Activated naive CD4-positive, alpha-beta T cell treated with anti-CD3 and anti-CD28 coated beads, Interleukin-2, amount 10 ng/mL, durations not matched to agents 7 days and 5 days (primary cell): ENCODE data around the gene KCNG1.
A peak's percentile ranks its signal among the peaks of the same experiment; 100 is the strongest.

Source experiments
- CTCF ChIA-PET: fragments of 350-600 bp; sonication (Branson Sonifier 250); formaldehyde crosslinking; loops from one replicate; lab custom pipeline; 2021; ENCODE audit warnings: antibody characterized with exemption; lab: Charles Lee
- DNase-seq: peaks from one replicate; pipeline ENCODE4 v3.0.0-alpha.2; 2020
- H3K27ac Mint-ChIP-seq: one replicate; pipeline ENCODE4 v1.8.0; 2021; ENCODE audit warnings: mild to moderate bottlenecking, moderate library complexity, mixed read lengths
- H3K27me3 Mint-ChIP-seq: one replicate; pipeline ENCODE4 v1.8.0; 2021; ENCODE audit warnings: mild to moderate bottlenecking, mixed read lengths
- H3K36me3 Mint-ChIP-seq: one replicate; pipeline ENCODE4 v1.8.0; 2021; ENCODE audit warnings: mixed read lengths
- H3K4me1 Mint-ChIP-seq: one replicate; pipeline ENCODE4 v1.8.0; 2021; ENCODE audit warnings: mixed read lengths
- H3K4me3 Mint-ChIP-seq: one replicate; pipeline ENCODE4 v1.8.0; 2021; ENCODE audit warnings: mild to moderate bottlenecking, moderate library complexity, mixed read lengths
- H3K9me3 Mint-ChIP-seq: one replicate; pipeline ENCODE4 v1.8.0; 2021; ENCODE audit warnings: mixed read lengths

The KCNG1 gene

DNA sequence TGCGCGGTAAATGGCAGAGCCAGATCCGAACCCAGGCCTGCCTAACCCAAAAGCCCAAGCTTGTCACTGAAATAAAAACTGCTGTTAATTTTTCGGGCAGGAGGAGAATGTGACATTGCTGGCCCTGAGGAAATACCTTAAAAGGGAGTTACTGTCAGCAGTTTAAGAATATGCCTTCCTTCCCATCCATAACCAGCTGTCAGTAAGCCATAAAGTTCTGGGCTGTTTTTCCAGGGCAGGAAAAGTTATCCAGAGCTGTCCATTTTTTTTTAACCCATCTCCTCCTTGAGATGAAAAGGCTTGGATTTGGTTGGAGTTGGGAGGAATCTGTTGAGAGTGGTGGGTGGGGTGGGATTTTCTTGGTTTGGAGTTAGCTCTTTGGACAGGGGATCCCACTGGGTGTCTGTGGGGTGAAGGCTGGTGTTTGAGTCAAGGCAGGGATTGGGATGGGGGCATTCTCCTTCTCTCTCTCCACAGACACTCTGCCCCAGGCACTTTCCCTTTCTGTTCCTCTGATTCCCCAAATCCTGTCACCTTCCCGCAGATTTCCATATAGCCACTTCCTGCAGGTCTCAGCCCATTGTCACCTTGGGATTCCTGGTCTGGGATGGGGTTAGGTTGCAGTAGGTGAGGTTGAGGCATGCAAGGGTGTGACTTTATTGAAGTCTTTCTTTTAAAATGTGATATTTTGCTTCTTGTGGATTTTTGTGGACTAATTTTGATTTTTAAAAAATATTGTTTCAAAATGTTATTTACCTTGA lies 4.3 kb upstream of the KCNG1 start:
- Mint-ChIP-seq H3K27me3 (peaks cover 98% of the 10 kb centered on the region), H3K4me3 (no peak overlapping the region), H3K4me1 (peaks cover 7% of the 10 kb centered on the region), H3K36me3 (no peaks in the 10 kb centered on the region), H3K27ac (no peak overlapping the region), H3K9me3 (peaks cover 3% of the 10 kb centered on the region)
- CTCF ChIA-PET = interaction anchor here (1.5 to 4.4 kb wide), 2 partner anchors 11 to 40 kb away, joined by 4 to 22 read pairs; no protein-coding TSS in a partner anchor
- DNase-seq = no peak

DNA sequence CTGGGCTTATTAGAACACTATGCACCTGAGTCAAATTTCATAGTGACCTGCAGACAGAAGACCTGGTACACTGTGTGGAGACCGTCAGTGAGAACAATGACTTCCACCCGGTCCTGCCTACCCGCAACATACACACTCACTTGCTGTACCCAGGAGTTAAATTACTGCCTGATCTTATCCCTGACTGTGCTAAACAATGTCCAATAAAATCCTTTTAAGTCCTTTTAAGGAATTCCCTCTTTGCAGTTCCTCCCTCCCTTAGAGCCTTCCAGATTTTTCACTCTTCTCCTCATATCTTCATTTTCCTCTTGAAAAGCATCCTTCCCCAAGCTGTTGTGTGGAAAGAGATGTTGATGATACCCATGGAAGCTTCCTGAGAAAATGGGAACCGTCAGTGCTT lies 3.4 kb upstream of the KCNG1 start:
- H3K4me1 Mint-ChIP-seq = peaks cover 11% of the 10 kb centered on the region
- H3K27me3 Mint-ChIP-seq = peaks cover 98% of the 10 kb centered on the region
- no peak for DNase-seq
- H3K4me3 Mint-ChIP-seq = no peak overlapping the region
- H3K9me3 Mint-ChIP-seq = no peaks in the 10 kb centered on the region
- H3K36me3 Mint-ChIP-seq = no peaks in the 10 kb centered on the region
- CTCF ChIA-PET = interaction anchor here (1.5 to 2.1 kb wide), 2 partner anchors 11 to 39 kb away, joined by 4 to 8 read pairs; no protein-coding TSS in a partner anchor
- H3K27ac Mint-ChIP-seq = no peak overlapping the region

DNA sequence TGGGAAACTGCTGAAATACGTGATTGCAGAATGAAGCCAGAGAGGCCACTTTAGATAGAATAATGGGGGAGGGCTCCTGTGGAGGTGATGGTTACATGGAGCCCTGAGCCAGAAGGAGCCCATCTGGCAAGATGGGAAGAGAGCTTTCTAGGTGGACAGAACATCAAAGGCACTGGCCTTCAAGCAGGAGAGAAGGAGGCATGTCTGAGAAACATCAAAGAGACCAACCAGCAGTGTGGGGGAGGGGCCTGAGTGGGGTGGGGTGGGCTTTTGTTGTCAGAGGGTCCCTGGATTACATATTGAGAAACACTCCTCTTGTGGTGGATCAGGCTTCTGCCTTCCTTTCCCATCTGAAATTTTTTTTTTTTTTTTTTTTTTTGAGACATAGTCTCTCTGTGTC lies 1.9 kb upstream of the KCNG1 start:
- H3K4me3 Mint-ChIP-seq = no peak overlapping the region
- no peaks in the 10 kb centered on the region for H3K9me3 Mint-ChIP-seq
- peaks cover 98% of the 10 kb centered on the region for H3K27me3 Mint-ChIP-seq
- no peaks in the 10 kb centered on the region for H3K36me3 Mint-ChIP-seq
- CTCF ChIA-PET = interaction anchor here (1.0 to 2.1 kb wide), 3 partner anchors 9 to 230 kb away, joined by 3 to 8 read pairs (median 3); partner anchors contain the start of gene BCAS4
- H3K4me1 Mint-ChIP-seq = peaks cover 11% of the 10 kb centered on the region
- DNase-seq = no peak
- H3K27ac Mint-ChIP-seq = no peak overlapping the region

DNA sequence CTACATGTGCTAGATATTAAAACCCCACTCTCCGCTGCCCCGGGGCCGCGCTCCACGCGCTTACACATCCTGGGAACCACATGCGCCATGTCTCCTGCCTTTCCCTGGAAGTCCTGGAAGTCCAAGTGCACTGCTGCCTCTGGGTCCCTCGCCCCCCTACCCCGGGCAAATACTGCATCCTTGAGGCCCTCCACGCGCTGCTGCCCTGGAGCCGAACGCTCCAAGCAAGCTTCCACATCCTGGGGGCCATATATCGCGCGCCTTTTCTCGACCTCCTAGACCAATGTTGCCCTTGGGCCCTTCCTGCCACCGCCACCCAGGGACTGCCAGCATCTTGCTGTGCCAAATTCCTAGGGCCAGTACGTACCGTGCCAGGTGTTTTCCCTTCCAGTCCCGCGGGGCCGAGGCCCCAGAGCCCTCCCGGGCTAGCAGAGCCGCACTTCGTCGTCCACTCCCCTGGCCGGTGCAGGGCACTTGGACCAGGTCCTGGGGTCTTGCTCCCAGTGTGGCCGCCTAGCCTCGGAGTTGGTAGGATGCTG lies 779 bp upstream of the KCNG1 start:
- Mint-ChIP-seq H3K9me3 (no peaks in the 10 kb centered on the region), H3K27ac (no peak overlapping the region), H3K4me3 (peak overlapping the region; percentile 52), H3K27me3 (peaks cover 98% of the 10 kb centered on the region), H3K4me1 (peaks cover 11% of the 10 kb centered on the region), H3K36me3 (no peaks in the 10 kb centered on the region)
- no peak for DNase-seq
- CTCF ChIA-PET = no interaction called here

DNA sequence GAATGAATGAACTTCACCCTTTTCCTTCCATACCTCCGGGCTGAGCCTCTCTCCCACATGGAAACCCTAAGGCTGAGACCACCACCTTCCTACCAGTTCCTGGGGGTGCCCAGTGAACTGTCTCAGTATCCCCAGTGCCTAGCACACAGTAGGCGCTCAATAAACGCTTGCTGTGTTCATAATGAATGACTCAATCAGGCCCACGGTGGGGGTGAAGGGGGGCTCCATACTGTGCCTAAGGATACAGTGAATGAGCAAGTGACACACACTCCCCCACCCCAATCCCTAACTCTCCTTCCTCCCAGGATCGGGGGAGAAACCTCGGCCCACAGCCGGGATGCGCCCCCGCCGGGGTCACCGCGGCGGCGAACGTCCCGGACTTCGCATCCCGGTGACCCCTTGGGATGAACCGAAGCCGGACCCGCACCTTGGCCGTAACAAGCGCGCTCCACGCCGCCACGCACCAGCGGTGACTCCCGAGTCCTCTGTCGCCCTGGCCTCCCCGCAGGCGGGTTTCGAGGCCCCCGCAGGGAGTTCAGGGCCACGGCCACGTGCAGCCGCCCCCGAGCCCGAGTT lies 592 bp downstream of the KCNG1 start:
- Mint-ChIP-seq H3K9me3 (no peaks in the 10 kb centered on the region), H3K4me1 (peaks cover 11% of the 10 kb centered on the region), H3K4me3 (peak overlapping the region; percentile 1), H3K36me3 (no peaks in the 10 kb centered on the region), H3K27ac (no peak overlapping the region), H3K27me3 (peaks cover 98% of the 10 kb centered on the region)
- CTCF ChIA-PET = no interaction called here
- no peak for DNase-seq

DNA sequence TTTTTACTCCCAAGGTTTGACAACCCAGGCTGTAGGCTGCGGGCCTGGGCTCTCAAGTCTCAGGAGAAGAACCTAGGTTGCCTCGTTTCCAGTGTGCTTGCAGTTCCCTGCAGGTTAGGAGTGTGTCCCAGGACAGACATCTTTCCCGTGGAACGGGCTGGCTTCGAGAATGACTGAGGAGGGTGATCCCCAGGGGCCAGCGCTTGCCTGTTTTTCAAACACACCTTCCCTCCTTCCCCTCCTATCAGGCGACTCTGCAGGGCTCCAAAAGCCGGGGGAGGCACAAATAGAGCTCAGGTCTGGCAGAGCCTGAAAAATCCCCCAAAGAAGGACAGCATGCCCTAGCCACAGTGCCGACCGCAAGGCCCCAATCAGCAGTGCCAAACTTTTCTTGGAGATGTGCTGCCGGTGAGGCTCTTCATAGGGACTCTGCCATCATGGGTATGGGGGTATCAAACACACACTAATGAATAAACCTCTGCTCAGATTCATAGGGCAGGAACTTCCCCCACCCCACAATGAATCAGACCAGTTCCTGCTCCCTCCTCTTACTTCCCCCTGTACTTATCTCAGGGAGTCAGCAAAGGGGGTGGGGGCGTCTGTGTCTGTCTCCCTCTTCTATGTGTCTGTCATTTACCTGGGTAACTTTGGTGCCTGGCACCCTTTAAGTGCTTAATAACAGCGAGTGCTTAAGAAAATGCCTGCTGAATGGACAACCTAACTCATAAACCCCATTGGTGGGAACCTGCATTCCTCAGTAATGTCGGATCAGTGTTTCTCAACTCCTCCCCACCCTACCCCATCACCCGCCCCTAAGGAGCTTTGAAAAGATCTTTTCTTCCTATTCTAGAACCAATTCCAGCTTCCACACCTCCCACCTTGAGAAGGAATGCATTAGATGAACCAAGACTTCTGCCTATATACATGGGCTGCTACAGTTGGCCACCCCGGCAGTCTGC lies 1.6 kb downstream of the KCNG1 start:
- no peaks in the 10 kb centered on the region for H3K36me3 Mint-ChIP-seq
- no peak overlapping the region for H3K27ac Mint-ChIP-seq
- H3K4me1 Mint-ChIP-seq = peaks cover 11% of the 10 kb centered on the region
- DNase-seq = no peak
- peak overlapping the region; percentile 10 for H3K4me3 Mint-ChIP-seq
- H3K9me3 Mint-ChIP-seq = no peaks in the 10 kb centered on the region
- CTCF ChIA-PET = interaction anchor here (1.3 kb wide), 1 partner anchor 11 kb away, joined by 4 read pairs; no protein-coding TSS in a partner anchor
- peaks cover 97% of the 10 kb centered on the region for H3K27me3 Mint-ChIP-seq

DNA sequence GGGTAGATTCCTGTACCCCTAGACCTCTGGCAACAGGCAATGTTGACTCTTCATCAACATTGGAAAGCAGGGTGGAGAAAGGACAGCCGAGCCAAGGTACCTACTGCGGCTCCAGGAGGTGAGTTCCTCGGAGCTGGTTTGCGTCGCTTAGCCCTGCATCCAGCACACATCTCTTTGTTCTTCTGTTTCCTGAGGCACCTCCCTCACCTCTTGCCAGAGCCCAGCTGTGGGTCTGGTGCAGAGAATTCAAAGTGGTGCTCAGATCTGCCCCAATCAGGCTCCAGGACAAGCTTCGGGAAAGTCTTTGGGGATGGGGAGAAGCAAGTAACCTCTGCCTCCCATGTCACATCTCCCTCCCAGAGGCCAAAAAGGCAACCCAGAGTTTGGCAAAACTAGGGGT lies 2.2 kb downstream of the KCNG1 start:
- H3K27ac Mint-ChIP-seq = no peak overlapping the region
- no peaks in the 10 kb centered on the region for H3K9me3 Mint-ChIP-seq
- peaks cover 94% of the 10 kb centered on the region for H3K27me3 Mint-ChIP-seq
- no peak overlapping the region for H3K4me3 Mint-ChIP-seq
- CTCF ChIA-PET = interaction anchor here (1.0 to 1.3 kb wide), 2 partner anchors 10 to 33 kb away, joined by 3 to 4 read pairs; no protein-coding TSS in a partner anchor
- DNase-seq = no peak
- peaks cover 11% of the 10 kb centered on the region for H3K4me1 Mint-ChIP-seq
- no peaks in the 10 kb centered on the region for H3K36me3 Mint-ChIP-seq

DNA sequence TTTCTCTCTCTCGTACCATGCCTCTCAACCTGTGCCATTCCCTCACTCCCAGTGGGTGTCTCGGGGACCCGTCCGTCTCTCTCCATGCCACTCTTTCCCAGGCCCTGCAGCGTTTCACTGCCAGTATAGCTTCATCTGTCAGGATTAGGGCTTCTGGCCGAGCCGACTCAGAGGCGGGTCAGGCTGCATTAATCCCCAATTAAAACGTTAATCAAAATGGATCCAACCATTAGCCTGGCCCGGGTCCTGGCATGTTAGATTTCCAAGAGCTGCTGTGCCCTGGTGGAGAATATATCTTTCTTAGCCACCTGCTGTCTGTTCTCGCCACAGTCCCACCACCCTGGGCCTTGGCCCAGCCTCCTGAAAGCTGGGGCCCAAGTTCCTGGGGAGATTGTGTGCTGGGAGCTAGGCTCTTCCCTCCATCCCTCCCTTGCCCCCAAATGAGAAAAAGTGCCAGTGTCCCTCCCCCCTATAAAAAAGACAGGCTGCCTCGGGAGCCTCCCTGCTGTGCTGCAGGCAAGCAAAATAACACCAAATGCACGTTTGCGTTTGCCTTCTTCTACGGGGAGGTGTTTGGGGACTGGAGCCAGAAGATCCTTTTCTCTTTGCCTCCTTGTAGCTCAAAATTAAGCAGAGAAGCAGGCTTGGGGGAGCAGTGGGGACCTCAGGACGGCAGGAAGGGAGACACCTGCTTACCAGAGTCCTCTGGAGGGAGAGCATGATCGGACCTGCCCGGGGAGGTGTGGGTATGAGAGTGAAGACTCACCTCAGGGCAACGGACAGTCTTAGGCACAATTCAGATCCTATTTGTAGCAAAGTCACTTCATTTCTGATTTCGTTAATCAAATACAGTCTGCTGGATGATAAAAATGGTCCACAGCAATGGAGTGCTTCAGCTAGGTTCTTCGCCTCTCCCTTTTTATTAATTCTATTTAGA lies 3.0 kb downstream of the KCNG1 start:
- no peak overlapping the region for H3K27ac Mint-ChIP-seq
- CTCF ChIA-PET = interaction anchor here (1.0 to 1.3 kb wide), 2 partner anchors 10 to 33 kb away, joined by 3 to 4 read pairs; no protein-coding TSS in a partner anchor
- no peaks in the 10 kb centered on the region for H3K9me3 Mint-ChIP-seq
- H3K4me3 Mint-ChIP-seq = no peak overlapping the region
- peaks cover 11% of the 10 kb centered on the region for H3K4me1 Mint-ChIP-seq
- peaks cover 94% of the 10 kb centered on the region for H3K27me3 Mint-ChIP-seq
- DNase-seq = no peak
- no peaks in the 10 kb centered on the region for H3K36me3 Mint-ChIP-seq

DNA sequence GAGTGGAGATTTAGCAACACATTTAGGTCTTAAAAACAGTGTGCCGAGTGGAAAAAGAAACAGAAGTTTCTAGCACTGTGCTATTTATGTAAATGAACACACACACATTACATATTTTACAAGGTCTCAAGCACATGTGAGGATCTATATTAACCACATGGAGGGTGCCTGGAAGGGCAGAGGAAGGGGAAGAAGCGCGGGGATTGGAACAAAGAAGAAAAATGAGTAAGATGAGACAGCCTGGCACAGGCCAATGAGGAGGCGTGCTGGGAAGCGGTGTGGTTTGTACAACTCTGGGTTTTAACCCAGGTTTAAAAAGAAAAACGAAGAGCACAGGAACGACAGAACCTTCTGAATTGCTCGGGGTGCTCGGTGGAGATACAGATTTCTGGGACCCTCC lies 5.7 kb downstream of the KCNG1 start:
- H3K4me3 Mint-ChIP-seq = no peak overlapping the region
- DNase-seq = no peak
- H3K4me1 Mint-ChIP-seq = peaks cover 5% of the 10 kb centered on the region
- H3K9me3 Mint-ChIP-seq = no peaks in the 10 kb centered on the region
- H3K27ac Mint-ChIP-seq = no peak overlapping the region
- CTCF ChIA-PET = interaction anchor here (2.4 kb wide), 1 partner anchor 12 kb away, joined by 22 read pairs; no protein-coding TSS in a partner anchor
- H3K27me3 Mint-ChIP-seq = peaks cover 84% of the 10 kb centered on the region
- no peaks in the 10 kb centered on the region for H3K36me3 Mint-ChIP-seq

DNA sequence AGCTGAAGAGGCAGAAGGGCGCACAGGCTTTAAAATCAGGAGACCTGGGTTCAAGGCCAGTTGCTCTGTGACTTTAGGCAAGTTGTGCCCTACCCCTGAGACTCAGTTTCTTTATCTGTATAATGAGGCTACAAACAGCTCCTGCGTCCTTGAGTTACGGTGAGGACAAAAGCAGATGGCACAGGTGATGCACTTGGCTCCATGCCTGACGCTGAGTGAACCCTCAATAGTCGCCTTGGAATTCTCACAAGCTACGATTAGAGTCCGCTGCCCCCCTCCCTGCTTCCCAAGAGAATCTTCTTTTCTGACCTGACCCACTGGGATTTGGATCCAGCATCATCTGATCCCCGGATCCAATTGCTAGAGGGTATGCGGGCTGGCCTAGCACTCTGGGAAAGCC lies 6.4 kb downstream of the KCNG1 start:
- DNase-seq = no peak
- CTCF ChIA-PET = interaction anchor here (1.4 to 2.4 kb wide), 4 partner anchors 9 to 69 kb away, joined by 3 to 22 read pairs (median 8); no protein-coding TSS in a partner anchor
- H3K4me3 Mint-ChIP-seq = no peak overlapping the region
- no peaks in the 10 kb centered on the region for H3K36me3 Mint-ChIP-seq
- peaks cover 76% of the 10 kb centered on the region for H3K27me3 Mint-ChIP-seq
- no peaks in the 10 kb centered on the region for H3K9me3 Mint-ChIP-seq
- H3K4me1 Mint-ChIP-seq = no peaks in the 10 kb centered on the region
- no peak overlapping the region for H3K27ac Mint-ChIP-seq

DNA sequence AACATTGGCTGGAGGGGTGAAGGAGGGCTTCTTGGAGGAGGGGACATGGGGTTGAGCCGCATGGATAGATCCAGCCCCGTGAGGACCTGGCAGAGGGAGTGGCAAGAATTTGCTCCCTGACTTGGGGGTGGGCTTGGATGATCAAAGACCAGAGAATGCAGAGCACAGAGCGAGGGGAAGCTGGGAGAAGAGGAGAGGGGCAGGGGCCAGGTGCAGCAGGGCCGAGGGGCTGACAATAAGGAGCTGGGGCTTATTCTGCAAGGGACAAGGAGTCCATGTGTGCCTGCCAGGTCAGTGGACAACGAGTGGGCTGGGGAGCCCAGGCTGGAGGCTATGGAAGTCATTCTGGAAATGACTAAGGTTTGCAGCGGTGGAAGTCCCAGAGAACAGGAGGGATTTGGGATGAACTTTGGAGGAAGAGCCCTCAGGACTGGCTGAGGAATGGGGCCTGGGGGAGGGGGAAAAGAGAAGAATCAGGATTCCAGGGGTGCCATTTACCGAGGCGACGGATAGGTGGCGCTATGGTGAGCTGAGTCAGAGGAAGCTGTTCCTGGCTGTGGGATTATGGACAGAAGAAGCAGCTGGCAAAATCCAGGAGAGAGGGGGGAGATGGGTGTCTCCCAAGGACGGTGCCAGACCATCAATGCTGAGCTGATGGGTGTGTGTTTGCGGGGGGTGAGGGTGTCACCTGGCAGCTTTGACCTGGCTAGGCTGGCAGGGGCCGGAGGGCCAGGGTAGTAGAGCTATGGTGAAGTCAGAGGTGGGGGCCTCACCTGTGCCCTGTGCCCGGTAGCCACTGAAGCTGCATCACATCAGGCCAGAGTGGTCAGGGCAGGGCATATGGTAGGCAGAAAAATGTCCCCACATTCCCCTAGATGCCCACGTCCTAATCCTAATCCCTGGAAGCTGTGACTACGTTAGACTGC lies 7.8 kb downstream of the KCNG1 start:
- H3K9me3 Mint-ChIP-seq = no peaks in the 10 kb centered on the region
- DNase-seq = peak; percentile 42
- H3K27ac Mint-ChIP-seq = no peak overlapping the region
- H3K36me3 Mint-ChIP-seq = no peaks in the 10 kb centered on the region
- H3K4me1 Mint-ChIP-seq = no peaks in the 10 kb centered on the region
- CTCF ChIA-PET = interaction anchor here (0.7 to 2.4 kb wide), 14 partner anchors 10 to 316 kb away, joined by 3 to 22 read pairs (median 4); no protein-coding TSS in a partner anchor
- H3K4me3 Mint-ChIP-seq = no peak overlapping the region
- H3K27me3 Mint-ChIP-seq = peaks cover 66% of the 10 kb centered on the region
